ENCODE data around the gene GCH1. TPM values are rescaled to one million over a fixed set of nuclear protein-coding genes. Genes with fewer than 3 reads are reported as not detected.

GCH1 gene
- total and polyA plus RNA-seq, 9 donors = 0.71 to 13.2 (median 2.6) TPM

DNA sequence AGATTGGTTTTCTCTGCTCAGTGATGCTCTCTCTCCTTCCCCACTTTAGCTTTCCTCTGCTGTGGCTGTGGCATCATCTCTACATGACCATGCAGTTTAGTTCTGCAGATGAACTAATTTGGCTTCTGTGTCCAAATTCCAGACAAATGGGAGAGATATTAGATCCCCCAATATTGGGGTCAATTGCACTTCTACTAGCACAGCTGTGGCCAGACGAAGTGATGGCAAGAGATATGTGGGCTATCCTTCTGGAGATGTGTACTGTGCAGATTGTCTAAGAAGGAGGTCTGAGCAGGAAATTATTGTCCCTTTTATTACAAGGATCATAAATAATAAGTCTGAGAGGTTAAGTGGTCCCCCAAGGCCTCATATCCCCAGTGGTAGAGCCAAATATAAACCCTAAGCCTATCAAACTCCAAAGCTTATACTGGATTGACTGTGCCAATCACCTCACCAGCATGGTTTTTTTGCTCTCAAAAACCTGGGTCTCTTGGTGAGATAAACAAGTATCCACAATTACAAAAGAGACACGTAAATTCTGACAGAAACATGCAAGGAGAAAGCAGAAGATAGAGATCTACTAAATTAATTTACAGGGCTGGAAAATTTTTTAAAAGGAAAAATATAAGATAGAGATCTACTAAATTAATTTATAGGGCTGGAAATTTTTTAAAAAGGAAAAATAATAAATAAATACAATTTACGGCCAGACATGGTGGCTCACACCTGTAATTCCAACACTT, 29.1 kb upstream of the GCH1 start:
- Histone ChIP-seq H3K4me1 (ENCODE audit: insufficient read depth) (no peaks in the 10 kb centered on the region), H3K36me3 (no peaks in the 10 kb centered on the region), H3K27ac (no peak overlapping the region), H3K9me3 (no peaks in the 10 kb centered on the region), H3K27me3 (no peaks in the 10 kb centered on the region), H3K4me3 (no peak overlapping the region)
- TF ChIP-seq POLR2A (IDR thresholded peaks at IDR 0.05) = no peak
- TF ChIP-seq EP300 (IDR thresholded peaks at IDR 0.05) = no peak
- TF ChIP-seq, protein P1, sequence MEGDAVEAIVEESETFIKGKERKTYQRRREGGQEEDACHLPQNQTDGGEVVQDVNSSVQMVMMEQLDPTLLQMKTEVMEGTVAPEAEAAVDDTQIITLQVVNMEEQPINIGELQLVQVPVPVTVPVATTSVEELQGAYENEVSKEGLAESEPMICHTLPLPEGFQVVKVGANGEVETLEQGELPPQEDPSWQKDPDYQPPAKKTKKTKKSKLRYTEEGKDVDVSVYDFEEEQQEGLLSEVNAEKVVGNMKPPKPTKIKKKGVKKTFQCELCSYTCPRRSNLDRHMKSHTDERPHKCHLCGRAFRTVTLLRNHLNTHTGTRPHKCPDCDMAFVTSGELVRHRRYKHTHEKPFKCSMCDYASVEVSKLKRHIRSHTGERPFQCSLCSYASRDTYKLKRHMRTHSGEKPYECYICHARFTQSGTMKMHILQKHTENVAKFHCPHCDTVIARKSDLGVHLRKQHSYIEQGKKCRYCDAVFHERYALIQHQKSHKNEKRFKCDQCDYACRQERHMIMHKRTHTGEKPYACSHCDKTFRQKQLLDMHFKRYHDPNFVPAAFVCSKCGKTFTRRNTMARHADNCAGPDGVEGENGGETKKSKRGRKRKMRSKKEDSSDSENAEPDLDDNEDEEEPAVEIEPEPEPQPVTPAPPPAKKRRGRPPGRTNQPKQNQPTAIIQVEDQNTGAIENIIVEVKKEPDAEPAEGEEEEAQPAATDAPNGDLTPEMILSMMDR (IDR thresholded peaks at IDR 0.05) = no peak
- 93 to 96% (median 93%) methylated on average over 3 of the region's 3 CpGs for WGBS, 3 donors
- intact Hi-C loops (cut with DNase I) = no loop called here
- DNase-seq = no peak

DNA sequence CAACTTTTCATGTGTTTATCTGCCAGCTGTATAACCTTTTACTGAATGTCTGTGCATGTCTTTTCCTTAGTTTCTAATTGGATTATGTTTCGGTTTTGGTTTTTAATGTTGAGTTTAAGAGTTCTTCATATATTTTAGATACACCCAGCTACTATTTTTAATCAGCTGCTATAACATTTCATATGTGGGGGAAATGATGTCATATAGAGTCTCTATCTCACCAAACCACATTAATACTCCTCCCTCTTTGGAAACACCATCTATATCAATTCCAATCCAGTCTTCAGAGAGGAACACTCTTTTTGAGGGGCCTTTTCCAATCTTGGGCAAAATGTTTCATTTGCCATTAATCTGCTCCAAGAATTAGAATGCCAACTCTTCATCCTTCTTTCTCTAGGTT, 28.5 kb upstream of the GCH1 start:
- Histone ChIP-seq H3K27me3 (no peaks in the 10 kb centered on the region), H3K4me1 (ENCODE audit: insufficient read depth) (no peaks in the 10 kb centered on the region), H3K9me3 (no peaks in the 10 kb centered on the region), H3K36me3 (no peaks in the 10 kb centered on the region), H3K27ac (no peak overlapping the region), H3K4me3 (no peak overlapping the region)
- 94 to 99% (median 98%) methylated on average over 1 of the region's 1 CpG for WGBS, 3 donors
- no peak for DNase-seq
- TF ChIP-seq, protein P1 (IDR thresholded peaks at IDR 0.05) = no peak
- no peak for TF ChIP-seq EP300 (IDR thresholded peaks at IDR 0.05)
- TF ChIP-seq POLR2A (IDR thresholded peaks at IDR 0.05) = no peak
- intact Hi-C loops (cut with DNase I) = no loop called here

DNA sequence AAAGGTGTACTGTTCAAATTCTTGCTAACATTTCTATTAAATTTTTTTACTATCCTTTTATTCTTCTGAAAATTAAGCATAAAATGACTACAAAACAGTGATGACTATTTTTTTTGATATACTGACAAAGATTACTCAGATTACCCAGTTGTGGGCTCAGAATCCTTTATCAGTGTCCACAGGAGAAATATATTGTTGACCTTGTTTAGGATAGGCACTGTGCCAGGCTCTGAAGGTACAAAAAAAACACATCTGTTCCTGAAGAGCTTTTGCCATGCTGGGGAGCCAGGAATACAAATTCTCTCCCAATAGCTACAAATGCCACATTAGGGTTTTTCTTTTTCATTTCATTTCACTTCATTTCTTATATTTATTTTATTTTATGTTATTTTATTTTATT, 26.9 kb upstream of the GCH1 start:
- intact Hi-C loops (cut with DNase I) = no loop called here
- TF ChIP-seq EP300 (IDR thresholded peaks at IDR 0.05) (no peak), POLR2A (IDR thresholded peaks at IDR 0.05) (no peak)
- TF ChIP-seq, protein P1 (IDR thresholded peaks at IDR 0.05) = no peak

DNA sequence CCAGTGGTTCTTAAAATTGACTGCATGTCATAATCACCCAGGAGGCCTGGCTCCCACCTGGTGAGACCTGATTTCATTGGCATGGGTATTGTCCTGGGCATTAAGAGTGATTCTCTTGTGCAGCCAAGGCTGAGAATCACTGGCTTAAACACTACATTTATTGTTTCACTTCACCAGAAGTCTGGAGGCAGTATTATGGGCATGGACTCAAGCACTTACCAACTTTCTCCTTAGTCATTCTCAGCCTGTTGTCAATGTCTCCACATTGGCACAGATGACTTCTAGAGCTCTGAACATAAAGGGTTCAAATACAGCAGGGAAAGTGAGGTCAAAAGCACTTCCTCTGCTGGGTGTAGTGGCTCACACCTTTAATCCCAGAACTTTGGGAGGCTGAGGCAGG, 25.6 kb upstream of the GCH1 start:
- Histone ChIP-seq H3K27ac (no peak overlapping the region), H3K27me3 (no peaks in the 10 kb centered on the region), H3K4me3 (no peak overlapping the region), H3K4me1 (ENCODE audit: insufficient read depth) (no peaks in the 10 kb centered on the region), H3K36me3 (no peaks in the 10 kb centered on the region), H3K9me3 (no peaks in the 10 kb centered on the region)
- intact Hi-C loops (cut with DNase I) = no loop called here
- no peak for DNase-seq
- TF ChIP-seq POLR2A (IDR thresholded peaks at IDR 0.05) = no peak
- no peak for TF ChIP-seq EP300 (IDR thresholded peaks at IDR 0.05)
- TF ChIP-seq, protein P1 (IDR thresholded peaks at IDR 0.05) = no peak

More for the DNA sequence above, 26.9 kb upstream of the GCH1 start:
- Histone ChIP-seq H3K27ac (no peak overlapping the region), H3K27me3 (no peaks in the 10 kb centered on the region), H3K36me3 (no peaks in the 10 kb centered on the region), H3K4me1 (ENCODE audit: insufficient read depth) (no peaks in the 10 kb centered on the region), H3K4me3 (no peak overlapping the region), H3K9me3 (no peaks in the 10 kb centered on the region)
- DNase-seq = no peak

All from ovary (tissue), 9 donors.